IMR-90 (cell line): Measurements from ENCODE around the gene LAMA3. TPM values are rescaled to one million over a fixed set of nuclear protein-coding genes. Genes with fewer than 3 reads are reported as not detected.

Experiments
- ATAC-seq: fragments of 200-7000 bp; cut with Tn5 transposase; 2 replicates; pipeline ENCODE4 v1.9.1; 2020; ENCODE audit warnings: low read depth, mild to moderate bottlenecking, moderate library complexity
- BruUV-seq: library from RNA; stranded (reverse); fragments of 400-500 nt; replicated peaks from 2 replicates; lab custom pipeline; 2021; lab: Mats Ljungman, UMichigan
- CTCF ChIA-PET: fragments of 300-600 bp; formaldehyde crosslinking; extraction: SDS; loops from one replicate; lab custom pipeline; 2021; ENCODE audit warnings: antibody characterized with exemption; lab: Yijun Ruan, JAX
- POLR2A ChIA-PET: fragments of 300-600 bp; sonication (Branson Sonifier 250); formaldehyde crosslinking; loops from one replicate; lab custom pipeline; 2022; ENCODE audit warnings: antibody characterized with exemption; ENCODE audit not compliant: unreplicated experiment; lab: Charles Lee
- DNase-seq: peaks from one replicate; pipeline ENCODE4 v3.0.0; 2013
- H2AFZ ChIP-seq: replicated peaks from 2 replicates; pipeline ENCODE3; 2013; ENCODE audit warnings: low read length, mild to moderate bottlenecking; ENCODE audit not compliant: poor library complexity
- H2AK5ac ChIP-seq: 2 replicates; pipeline ENCODE4 v1.6.1; 2013; ENCODE audit warnings: low read depth, low read length, inconsistent platforms
- H2AK9ac ChIP-seq: replicated peaks from 2 replicates; pipeline ENCODE3; 2013; ENCODE audit warnings: mild to moderate bottlenecking, low read depth, low read length, moderate library complexity; ENCODE audit not compliant: poor library complexity
- H2BK120ac ChIP-seq: 2 replicates; pipeline ENCODE4 v1.6.1; 2013; ENCODE audit warnings: low read depth, low read length, inconsistent platforms
- H2BK15ac ChIP-seq: 3 replicates; pipeline ENCODE4 v1.6.1; 2013; ENCODE audit warnings: low read depth, low read length, inconsistent platforms
- H2BK20ac ChIP-seq: 2 replicates; pipeline ENCODE4 v1.6.1; 2013; ENCODE audit warnings: low read depth, mild to moderate bottlenecking, inconsistent platforms, low read length, moderate library complexity
- H2BK5ac ChIP-seq: 2 replicates; pipeline ENCODE4 v1.6.1; 2013; ENCODE audit warnings: mild to moderate bottlenecking, low read depth, low read length, inconsistent platforms; ENCODE audit not compliant: poor library complexity, severe bottlenecking
- H3K14ac ChIP-seq: replicated peaks from 2 replicates; pipeline ENCODE4 v1.6.1; 2013; ENCODE audit warnings: low read depth, low read length, inconsistent platforms
- H3K18ac ChIP-seq: 2 replicates; pipeline ENCODE4 v1.6.1; 2013; ENCODE audit warnings: low read depth, low read length, control low read depth
- H3K23ac ChIP-seq: 2 replicates; pipeline ENCODE4 v1.6.1; 2013; ENCODE audit warnings: low read depth, low read length, inconsistent platforms
- H3K27ac ChIP-seq: 2 replicates; pipeline ENCODE4 v1.5.1; 2013; ENCODE audit warnings: mild to moderate bottlenecking, control low read depth, low read length; ENCODE audit not compliant: insufficient read depth
- H3K27me3 ChIP-seq: 2 replicates; pipeline ENCODE4 v1.6.1; 2013; ENCODE audit warnings: low read length; ENCODE audit not compliant: control insufficient read depth, insufficient read depth
- H3K36me3 ChIP-seq: 2 replicates; pipeline ENCODE4 v1.6.1; 2013; ENCODE audit warnings: low read length, mixed read lengths; ENCODE audit not compliant: control insufficient read depth, insufficient read depth
- H3K4ac ChIP-seq: 2 replicates; pipeline ENCODE4 v1.6.1; 2013; ENCODE audit warnings: low read depth, low read length, inconsistent platforms
- H3K4me1 ChIP-seq: 2 replicates; pipeline ENCODE4 v1.6.1; 2013; ENCODE audit warnings: low read length, mixed read lengths; ENCODE audit not compliant: control insufficient read depth, insufficient read depth
- H3K4me2 ChIP-seq: 2 replicates; pipeline ENCODE4 v1.6.1; 2013; ENCODE audit warnings: low read depth, mild to moderate bottlenecking, control low read depth, low read length, moderate library complexity
- H3K4me3 ChIP-seq: 2 replicates; pipeline ENCODE4 v1.5.1; 2013; ENCODE audit warnings: low read depth, mild to moderate bottlenecking, control low read depth, low read length, moderate library complexity; ENCODE audit not compliant: insufficient read depth
- H3K56ac ChIP-seq: 2 replicates; pipeline ENCODE4 v1.6.1; 2013; ENCODE audit warnings: low read length, inconsistent platforms; ENCODE audit not compliant: insufficient read depth; ENCODE audit errors: extremely low read depth
- H3K79me1 ChIP-seq, 2 experiments: 2 replicates each; pipeline ENCODE4 v1.6.1; 2013; ENCODE audit warnings: low read length in 2 of 2, inconsistent platforms in 1 of 2, low read depth in 1 of 2
- H3K9ac ChIP-seq: 2 replicates; pipeline ENCODE4 v1.6.1; 2013; ENCODE audit warnings: low read depth, low read length, control low read depth
- H3K9me1 ChIP-seq: 2 replicates; pipeline ENCODE4 v1.6.1; 2013; ENCODE audit warnings: low read length, inconsistent platforms; ENCODE audit not compliant: insufficient read depth
- H3K9me3 ChIP-seq: 2 replicates; pipeline ENCODE4 v1.6.1; 2013; ENCODE audit warnings: low read length; ENCODE audit not compliant: control insufficient read depth, insufficient read depth
- H4K20me1 ChIP-seq: 2 replicates; pipeline ENCODE4 v1.6.1; 2013; ENCODE audit warnings: low read length, inconsistent platforms; ENCODE audit not compliant: insufficient read depth
- H4K5ac ChIP-seq: 2 replicates; pipeline ENCODE4 v1.6.1; 2013; ENCODE audit warnings: mild to moderate bottlenecking, low read depth, low read length, control low read depth
- H4K8ac ChIP-seq, 2 experiments: 2 replicates each; pipeline ENCODE4 v1.6.1; 2013; ENCODE audit warnings: low read depth in 2 of 2, low read length in 2 of 2, control low read depth in 1 of 2, inconsistent platforms in 1 of 2
- H4K91ac ChIP-seq: 2 replicates; pipeline ENCODE4 v1.6.1; 2013; ENCODE audit warnings: low read depth, low read length, inconsistent platforms; ENCODE audit not compliant: insufficient read depth
- BHLHE40 ChIP-seq: fragments of 150-350 bp; IDR thresholded peaks from 2 replicates; pipeline ENCODE4 v1.6.1; 2016; ENCODE audit warnings: mild to moderate bottlenecking, low read depth, low read length
- CEBPB ChIP-seq: IDR thresholded peaks from 2 replicates; pipeline ENCODE4 v1.6.1; 2012; ENCODE audit warnings: low read depth, low read length, improper control_type of control experiment
- CHD1 ChIP-seq: IDR thresholded peaks from 2 replicates; pipeline ENCODE4 v1.6.1; 2012; ENCODE audit warnings: low read depth, low read length, improper control_type of control experiment
- FOS ChIP-seq: fragments of 150-350 bp; IDR thresholded peaks from 2 replicates; pipeline ENCODE4 v1.6.1; 2016; ENCODE audit warnings: low read depth, low read length
- MAFK ChIP-seq: IDR thresholded peaks from 2 replicates; pipeline ENCODE4 v1.6.1; 2012; ENCODE audit warnings: low read depth, low read length, improper control_type of control experiment
- MXI1 ChIP-seq: IDR thresholded peaks from 2 replicates; pipeline ENCODE4 v1.6.1; 2012; ENCODE audit warnings: low read depth, mild to moderate bottlenecking, low read length, moderate library complexity, borderline replicate concordance
- NFE2L2 ChIP-seq: fragments of 150-350 bp; IDR thresholded peaks from 2 replicates; pipeline ENCODE4 v1.6.1; 2016; ENCODE audit warnings: low read depth, mild to moderate bottlenecking, low read length
- POLR2A ChIP-seq: IDR thresholded peaks from 2 replicates; pipeline ENCODE4 v1.6.1; 2012; ENCODE audit warnings: mild to moderate bottlenecking, low read depth, low read length
- RAD21 ChIP-seq: IDR thresholded peaks from 2 replicates; pipeline ENCODE4 v1.6.1; 2012; ENCODE audit warnings: low read length, improper control_type of control experiment
- RCOR1 ChIP-seq: IDR thresholded peaks from 2 replicates; pipeline ENCODE4 v1.6.1; 2012; ENCODE audit warnings: mild to moderate bottlenecking, low read length, improper control_type of control experiment; ENCODE audit not compliant: insufficient replicate concordance
- RFX5 ChIP-seq: IDR thresholded peaks from 2 replicates; pipeline ENCODE4 v1.8.0; 2012; ENCODE audit warnings: low read depth, mild to moderate bottlenecking, low read length, moderate library complexity
- SMC3 ChIP-seq: fragments of 150-350 bp; IDR thresholded peaks from 2 replicates; pipeline ENCODE4 v1.6.1; 2016; ENCODE audit warnings: low read depth, mild to moderate bottlenecking, antibody characterized with exemption, low read length, moderate library complexity
- WGBS, 2 experiments: methylation state at CpG; one replicate each; pipeline versions ENCODE4 v1.1.5 to v1.1.7; 2013; ENCODE audit warnings: missing lambda C conversion rate in 2 of 2; ENCODE audit not compliant: insufficient read length in 1 of 2; ENCODE audit errors: extremely low coverage in 2 of 2; 5-methylcytosine and 5-hydroxymethylcytosine counted together
- dilution Hi-C: fragments of 300-500 bp; cut with HindIII; formaldehyde crosslinking; loops from one replicate; pipeline ENCODE4 v1.14.3; 2018; ENCODE audit warnings: low sequenced_read_pairs; ENCODE audit not compliant: unreplicated experiment
- in situ Hi-C: fragments of 300-500 bp; cut with MboI; formaldehyde crosslinking; loops from 3 replicates; pipeline ENCODE4 v1.14.3; 2019; ENCODE audit warnings: low sequenced_read_pairs, inconsistent platforms, mixed read lengths
- intact Hi-C: fragments of 100-400 bp; cut with micrococcal nuclease; formaldehyde crosslinking; loops from 2 replicates; pipeline ENCODE4 v1.10.0; 2022
- polyA plus RNA-seq, 3 experiments: library from polyadenylated mRNA; depleted of rRNA; stranded (reverse); fragments of >200 nt; gene quantifications; 2 replicates each; pipeline ENCODE4 v1.2.3, GENCODE V29; 2012; ENCODE audit warnings: low replicate concordance in 1 of 3
- total RNA-seq: library from RNA; depleted of rRNA; stranded (reverse); fragments of >200 nt; gene quantifications from 2 replicates; pipeline ENCODE4 v1.2.3, GENCODE V29; 2012
- TF ChIP-seq, protein P1 (sequence below): fragments of 150-350 bp; IDR thresholded peaks from 2 replicates; pipeline ENCODE4 v1.6.1; 2017; ENCODE audit warnings: mild to moderate bottlenecking, antibody characterized with exemption, low read length, low read depth
- TF ChIP-seq, protein P2 (sequence below): conservative IDR thresholded peaks from 2 replicates; pipeline ENCODE4 v1.5.1; 2012; ENCODE audit warnings: mild to moderate bottlenecking, low read depth, low read length, improper control_type of control experiment
- TF ChIP-seq, protein P3 (sequence below): fragments of 150-350 bp; IDR thresholded peaks from 2 replicates; pipeline ENCODE4 v1.6.1; 2016; ENCODE audit warnings: low read depth, mild to moderate bottlenecking, low read length, moderate library complexity, borderline replicate concordance

LAMA3 gene
- total and polyA plus RNA-seq, 2 of the 4 experiments (the other 2 are of a cell fraction) = 0.18 to 0.19 TPM

DNA sequence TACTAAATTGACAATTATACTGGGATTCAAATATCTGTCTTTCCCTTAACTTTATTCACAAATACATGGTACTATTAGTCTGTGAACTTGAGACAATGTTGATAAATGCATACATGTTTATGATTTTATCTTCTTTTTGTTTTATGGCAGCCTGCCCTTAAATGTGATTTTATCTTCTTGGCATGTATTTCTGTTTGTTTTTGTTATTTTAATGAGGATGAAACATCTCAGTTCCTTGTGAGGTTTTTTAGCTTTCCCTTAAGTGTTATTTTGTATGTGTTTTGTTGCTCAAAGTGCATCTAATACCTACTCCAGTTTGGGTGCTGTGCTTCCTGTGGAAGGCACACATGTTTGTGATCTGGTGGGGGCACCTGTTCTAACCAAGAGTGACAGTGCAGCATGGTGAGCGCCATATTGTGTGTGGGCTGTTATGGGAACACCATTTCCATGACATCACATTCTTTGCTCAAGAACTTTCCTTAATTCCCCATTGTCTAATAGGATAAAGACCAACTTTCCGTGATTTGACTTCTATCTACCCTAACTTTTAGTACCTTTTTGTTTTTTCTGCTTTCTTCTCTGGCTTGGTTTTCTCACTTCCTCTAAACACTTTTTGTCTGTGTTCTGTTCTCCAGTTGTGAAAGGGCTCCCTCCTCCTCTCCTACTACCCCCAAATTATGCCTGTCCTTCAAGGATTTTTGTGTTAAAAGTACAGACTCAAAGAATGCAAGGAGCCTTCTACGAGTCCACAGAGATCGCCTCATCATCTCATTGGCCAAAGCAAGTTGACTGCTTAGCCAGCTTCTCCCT, 163.2 kb downstream of the LAMA3 start:
- in situ Hi-C loops = no loop called here
- 100% methylated on average over 1 of the region's 4 CpGs; no CpG with 5 or more reads in 1 of the 2 experiments for WGBS, 2 experiments
- no peak for ATAC-seq
- TF ChIP-seq, protein P1, sequence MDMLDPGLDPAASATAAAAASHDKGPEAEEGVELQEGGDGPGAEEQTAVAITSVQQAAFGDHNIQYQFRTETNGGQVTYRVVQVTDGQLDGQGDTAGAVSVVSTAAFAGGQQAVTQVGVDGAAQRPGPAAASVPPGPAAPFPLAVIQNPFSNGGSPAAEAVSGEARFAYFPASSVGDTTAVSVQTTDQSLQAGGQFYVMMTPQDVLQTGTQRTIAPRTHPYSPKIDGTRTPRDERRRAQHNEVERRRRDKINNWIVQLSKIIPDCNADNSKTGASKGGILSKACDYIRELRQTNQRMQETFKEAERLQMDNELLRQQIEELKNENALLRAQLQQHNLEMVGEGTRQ = no peak
- TF ChIP-seq RFX5 (no peak), BHLHE40 (no peak), CHD1 (no peak), RAD21 (no peak), POLR2A (no peak), MXI1 (no peak), SMC3 (no peak), MAFK (no peak), RCOR1 (no peak), FOS (no peak), CEBPB (no peak), NFE2L2 (no peak)
- TF ChIP-seq, protein P2, sequence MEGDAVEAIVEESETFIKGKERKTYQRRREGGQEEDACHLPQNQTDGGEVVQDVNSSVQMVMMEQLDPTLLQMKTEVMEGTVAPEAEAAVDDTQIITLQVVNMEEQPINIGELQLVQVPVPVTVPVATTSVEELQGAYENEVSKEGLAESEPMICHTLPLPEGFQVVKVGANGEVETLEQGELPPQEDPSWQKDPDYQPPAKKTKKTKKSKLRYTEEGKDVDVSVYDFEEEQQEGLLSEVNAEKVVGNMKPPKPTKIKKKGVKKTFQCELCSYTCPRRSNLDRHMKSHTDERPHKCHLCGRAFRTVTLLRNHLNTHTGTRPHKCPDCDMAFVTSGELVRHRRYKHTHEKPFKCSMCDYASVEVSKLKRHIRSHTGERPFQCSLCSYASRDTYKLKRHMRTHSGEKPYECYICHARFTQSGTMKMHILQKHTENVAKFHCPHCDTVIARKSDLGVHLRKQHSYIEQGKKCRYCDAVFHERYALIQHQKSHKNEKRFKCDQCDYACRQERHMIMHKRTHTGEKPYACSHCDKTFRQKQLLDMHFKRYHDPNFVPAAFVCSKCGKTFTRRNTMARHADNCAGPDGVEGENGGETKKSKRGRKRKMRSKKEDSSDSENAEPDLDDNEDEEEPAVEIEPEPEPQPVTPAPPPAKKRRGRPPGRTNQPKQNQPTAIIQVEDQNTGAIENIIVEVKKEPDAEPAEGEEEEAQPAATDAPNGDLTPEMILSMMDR = no peak
- TF ChIP-seq, protein P3, sequence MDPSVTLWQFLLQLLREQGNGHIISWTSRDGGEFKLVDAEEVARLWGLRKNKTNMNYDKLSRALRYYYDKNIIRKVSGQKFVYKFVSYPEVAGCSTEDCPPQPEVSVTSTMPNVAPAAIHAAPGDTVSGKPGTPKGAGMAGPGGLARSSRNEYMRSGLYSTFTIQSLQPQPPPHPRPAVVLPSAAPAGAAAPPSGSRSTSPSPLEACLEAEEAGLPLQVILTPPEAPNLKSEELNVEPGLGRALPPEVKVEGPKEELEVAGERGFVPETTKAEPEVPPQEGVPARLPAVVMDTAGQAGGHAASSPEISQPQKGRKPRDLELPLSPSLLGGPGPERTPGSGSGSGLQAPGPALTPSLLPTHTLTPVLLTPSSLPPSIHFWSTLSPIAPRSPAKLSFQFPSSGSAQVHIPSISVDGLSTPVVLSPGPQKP = no peak

More for the DNA sequence above, 163.2 kb downstream of the LAMA3 start:
- no peaks in the 10 kb centered on the region for H4K20me1 ChIP-seq
- no peak overlapping the region for H4K8ac ChIP-seq
- no peak overlapping the region for H2BK15ac ChIP-seq
- no peaks in the 10 kb centered on the region for H3K36me3 ChIP-seq
- peaks cover 9% of the 10 kb centered on the region for H3K4me1 ChIP-seq
- no peak overlapping the region for H3K14ac ChIP-seq
- H3K4me2 ChIP-seq = no peak overlapping the region
- H2BK5ac ChIP-seq = no peak overlapping the region
- no peak overlapping the region for H3K9ac ChIP-seq
- no peak overlapping the region for H3K4ac ChIP-seq
- intact Hi-C loops (no loop called here), dilution Hi-C loops (no loop called here)
- H3K27ac ChIP-seq = no peak overlapping the region
- H3K18ac ChIP-seq = no peak overlapping the region
- H2BK120ac ChIP-seq = no peak overlapping the region
- H2AK9ac ChIP-seq = no peak overlapping the region
- H3K9me3 ChIP-seq = no peaks in the 10 kb centered on the region
- H3K9me1 ChIP-seq = peaks cover 5% of the 10 kb centered on the region
- H2AK5ac ChIP-seq = no peak overlapping the region
- no peak overlapping the region for H3K56ac ChIP-seq
- no peak for DNase-seq
- no peak overlapping the region for H3K4me3 ChIP-seq
- H4K91ac ChIP-seq = no peak overlapping the region
- H2AFZ ChIP-seq = no peak overlapping the region
- H2BK20ac ChIP-seq = no peak overlapping the region
- H4K5ac ChIP-seq = no peak overlapping the region
- ChIA-PET CTCF (no interaction called here), POLR2A (no interaction called here)
- no peak overlapping the region for H3K23ac ChIP-seq
- no peaks in the 10 kb centered on the region for H3K79me1 ChIP-seq
- peaks cover 2% of the 10 kb centered on the region; the same call in 1 of the 2 replicates for H3K27me3 ChIP-seq
- BruUV-seq = no TSS peak
